HFF-Myc (cell line): ENCODE measurements around the gene TBX10.

Experiments
- DNase-seq: peaks from one replicate; pipeline ENCODE4 v3.0.0-alpha.2; 2011; ENCODE audit warnings: low read depth; ENCODE audit errors: extremely low read depth
- H3K4me3 ChIP-seq: replicated peaks from 2 replicates; pipeline ENCODE4 v1.5.1; 2011; ENCODE audit warnings: low read depth, mild to moderate bottlenecking, control low read depth, low read length
- CTCF ChIP-seq: IDR thresholded peaks from 2 replicates; pipeline ENCODE4 v1.5.1; 2012; ENCODE audit warnings: mild to moderate bottlenecking, low read depth, low read length, control low read depth; ENCODE audit errors: missing control alignments

The TBX10 gene

GRCh38 chr11:67636962-67637361 is 2.6 kb downstream of the TBX10 start:
- TF ChIP-seq CTCF: no peak
- DNase-seq: no peak
- no peak overlapping the region for H3K4me3 ChIP-seq

- no peak overlapping the region for H3K4me3 ChIP-seq
- no peak for TF ChIP-seq CTCF
Observed at GRCh38 chr11:67635231-67635521, 4.4 kb downstream of the TBX10 start.

GRCh38 chr11:67634366-67635230 is 5.0 kb downstream of the TBX10 start:
- no peak overlapping the region for H3K4me3 ChIP-seq
- DNase-seq: no peak

More at GRCh38 chr11:67635231-67635521, 4.4 kb downstream of the TBX10 start:
- DNase-seq: no peak

GRCh38 chr11:67633758-67634365 is 5.7 kb downstream of the TBX10 start:
- no peak for DNase-seq
- TF ChIP-seq CTCF: no peak
- no peak overlapping the region for H3K4me3 ChIP-seq

More at GRCh38 chr11:67634366-67635230, 5.0 kb downstream of the TBX10 start:
- no peak for TF ChIP-seq CTCF

- H3K4me3 ChIP-seq: no peak overlapping the region
- TF ChIP-seq CTCF: no peak
- no peak for DNase-seq
Observed at GRCh38 chr11:67632982-67633755, 6.4 kb downstream of the TBX10 start.

- no peak for DNase-seq
- H3K4me3 ChIP-seq: no peak overlapping the region
- no peak for TF ChIP-seq CTCF
Observed at GRCh38 chr11:67632175-67632981, 7.2 kb downstream of the TBX10 start.
